ENCODE data around the gene CRB1.

Gene CRB1

DNA sequence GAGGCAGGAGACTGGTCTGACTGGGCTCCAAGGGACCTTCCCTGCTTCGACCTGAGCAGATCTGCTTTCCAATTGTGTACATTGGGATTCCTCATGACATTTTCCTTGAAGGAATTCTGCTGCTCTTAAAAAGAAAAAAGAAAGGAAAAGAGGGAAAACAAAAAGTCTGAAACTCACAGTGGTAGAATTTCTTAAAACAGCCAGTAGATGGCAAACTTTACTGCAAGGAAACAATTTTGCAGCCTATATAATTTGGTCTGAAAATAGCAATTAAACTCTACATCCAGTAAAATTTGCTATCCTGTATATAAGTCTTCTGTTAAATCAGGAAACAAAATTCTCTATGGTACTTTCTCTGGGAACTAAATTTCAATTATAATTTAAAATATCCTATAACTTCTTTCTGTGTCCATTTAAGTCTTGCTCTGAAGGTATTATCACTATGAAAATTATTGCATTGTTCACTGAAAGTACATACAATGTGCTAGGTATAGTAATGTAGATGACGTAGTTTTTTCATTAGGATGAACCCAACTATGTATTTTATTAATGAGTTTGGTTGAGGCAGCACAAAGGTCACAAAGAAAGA lies 59.8 kb downstream of the CRB1 start:
- no peaks in the 10 kb centered on the region for H3K9me3 ChIP-seq (ENCODE audit: control insufficient read depth, insufficient read depth, low read length)
- H3K4me1 ChIP-seq (ENCODE audit: control insufficient read depth, insufficient read depth, low read length), result no peaks in the 10 kb centered on the region
- no peaks in the 10 kb centered on the region for H3K27me3 ChIP-seq (ENCODE audit: control insufficient read depth, insufficient read depth, low read length)
- no peaks in the 10 kb centered on the region for H3K36me3 ChIP-seq (ENCODE audit: control insufficient read depth, insufficient read depth, low read length)
- no peak overlapping the region for H3K4me3 ChIP-seq (ENCODE audit: low read depth, low read length)
- no peak overlapping the region for H3K9ac ChIP-seq (ENCODE audit: low read depth, low read length)

DNA sequence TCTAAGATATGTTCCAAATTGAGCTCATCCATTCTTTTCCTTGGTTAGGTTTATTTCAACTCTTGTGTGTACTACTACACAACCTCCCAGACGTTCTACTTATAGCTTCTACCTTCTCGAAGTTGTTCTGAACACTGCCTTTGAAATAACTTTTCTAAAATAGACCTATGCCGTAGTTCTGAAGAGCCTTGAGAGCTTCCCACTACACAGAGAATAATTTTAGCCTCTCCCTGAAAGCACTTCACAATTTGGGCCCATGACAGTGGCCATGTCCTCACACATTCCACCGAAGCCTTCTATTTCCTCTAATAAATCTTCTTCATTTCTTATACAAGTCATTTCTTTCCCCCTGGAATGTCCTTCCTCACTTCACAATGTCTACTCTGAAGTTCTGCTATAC lies 62.2 kb downstream of the CRB1 start:
- no peaks in the 10 kb centered on the region for H3K9me3 ChIP-seq (ENCODE audit: control insufficient read depth, insufficient read depth, low read length)
- H3K27me3 ChIP-seq (ENCODE audit: control insufficient read depth, insufficient read depth, low read length), result no peaks in the 10 kb centered on the region
- no peak overlapping the region for H3K9ac ChIP-seq (ENCODE audit: low read depth, low read length)
- H3K4me3 ChIP-seq (ENCODE audit: low read depth, low read length), result no peak overlapping the region
- H3K4me1 ChIP-seq (ENCODE audit: control insufficient read depth, insufficient read depth, low read length), result no peaks in the 10 kb centered on the region
- H3K36me3 ChIP-seq (ENCODE audit: control insufficient read depth, insufficient read depth, low read length), result no peaks in the 10 kb centered on the region

DNA sequence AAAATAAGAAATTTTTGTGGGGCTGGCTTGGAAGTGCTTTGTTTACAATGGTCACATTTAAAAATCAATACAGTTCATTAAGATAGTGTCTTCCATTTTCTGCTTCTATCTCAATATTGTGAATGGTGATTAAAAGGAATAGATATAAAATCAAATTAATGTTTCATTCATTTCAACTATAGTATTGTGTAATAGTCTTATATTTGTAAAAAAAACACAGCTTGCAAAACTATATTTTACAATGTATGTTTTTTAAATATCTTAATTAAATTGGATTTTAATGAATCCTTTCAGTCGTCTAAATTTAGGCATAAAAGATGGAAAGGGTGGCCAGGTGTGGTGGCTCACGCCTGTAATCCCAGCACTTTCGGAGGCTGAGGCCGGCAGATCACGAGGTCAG lies 63.5 kb downstream of the CRB1 start:
- no peak overlapping the region for H3K4me3 ChIP-seq (ENCODE audit: low read depth, low read length)
- H3K9me3 ChIP-seq (ENCODE audit: control insufficient read depth, insufficient read depth, low read length), result no peaks in the 10 kb centered on the region
- H3K4me1 ChIP-seq (ENCODE audit: control insufficient read depth, insufficient read depth, low read length), result no peaks in the 10 kb centered on the region
- H3K36me3 ChIP-seq (ENCODE audit: control insufficient read depth, insufficient read depth, low read length), result no peaks in the 10 kb centered on the region
- no peak overlapping the region for H3K9ac ChIP-seq (ENCODE audit: low read depth, low read length)
- no peaks in the 10 kb centered on the region for H3K27me3 ChIP-seq (ENCODE audit: control insufficient read depth, insufficient read depth, low read length)

DNA sequence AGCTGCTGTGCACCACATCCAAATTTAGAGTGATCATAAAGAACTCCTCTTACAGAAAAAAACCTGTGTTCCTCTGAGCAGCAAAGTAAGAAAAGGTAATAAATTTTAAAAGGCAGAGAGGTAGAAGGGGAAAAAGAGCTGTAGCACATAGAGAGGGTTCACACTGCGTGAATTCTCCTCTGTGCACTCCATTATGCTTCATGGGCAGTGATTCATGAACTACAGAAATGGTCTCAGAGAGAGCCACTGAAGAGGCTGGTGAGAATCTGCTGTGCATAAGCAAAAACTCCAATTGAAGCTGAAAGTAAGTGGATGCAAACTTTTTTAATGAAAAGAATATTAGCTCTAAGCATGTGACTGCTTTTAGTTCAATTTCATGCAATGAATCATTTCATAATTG lies 65.0 kb downstream of the CRB1 start:
- Histone ChIP-seq H3K9me3 (ENCODE audit: control insufficient read depth, insufficient read depth, low read length) (no peaks in the 10 kb centered on the region), H3K36me3 (ENCODE audit: control insufficient read depth, insufficient read depth, low read length) (no peaks in the 10 kb centered on the region), H3K4me1 (ENCODE audit: control insufficient read depth, insufficient read depth, low read length) (no peaks in the 10 kb centered on the region), H3K4me3 (ENCODE audit: low read depth, low read length) (no peak overlapping the region), H3K27me3 (ENCODE audit: control insufficient read depth, insufficient read depth, low read length) (no peaks in the 10 kb centered on the region), H3K9ac (ENCODE audit: low read depth, low read length) (no peak overlapping the region)

DNA sequence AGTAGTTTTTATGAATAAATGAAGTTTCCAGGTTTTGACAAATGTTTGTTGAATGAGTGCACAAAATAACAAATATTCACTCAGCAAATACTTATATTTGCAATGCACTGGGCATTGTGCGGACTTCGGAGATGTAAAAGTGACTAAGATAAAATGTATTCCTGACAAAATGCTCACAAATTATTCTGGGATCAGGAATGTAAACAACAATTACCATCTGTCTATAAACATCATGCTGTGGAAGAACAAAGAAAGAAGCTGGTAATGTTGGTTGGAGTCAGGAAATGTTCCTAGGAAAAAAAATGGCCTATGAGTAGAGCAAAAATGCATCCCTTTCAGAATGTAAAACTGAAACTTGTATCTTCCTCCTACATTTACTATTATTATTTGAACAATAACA lies 68.5 kb downstream of the CRB1 start:
- no peaks in the 10 kb centered on the region for H3K4me1 ChIP-seq (ENCODE audit: control insufficient read depth, insufficient read depth, low read length)
- no peaks in the 10 kb centered on the region for H3K9me3 ChIP-seq (ENCODE audit: control insufficient read depth, insufficient read depth, low read length)
- no peak overlapping the region for H3K9ac ChIP-seq (ENCODE audit: low read depth, low read length)
- no peaks in the 10 kb centered on the region for H3K27me3 ChIP-seq (ENCODE audit: control insufficient read depth, insufficient read depth, low read length)
- no peaks in the 10 kb centered on the region for H3K36me3 ChIP-seq (ENCODE audit: control insufficient read depth, insufficient read depth, low read length)
- H3K4me3 ChIP-seq (ENCODE audit: low read depth, low read length), result no peak overlapping the region

DNA sequence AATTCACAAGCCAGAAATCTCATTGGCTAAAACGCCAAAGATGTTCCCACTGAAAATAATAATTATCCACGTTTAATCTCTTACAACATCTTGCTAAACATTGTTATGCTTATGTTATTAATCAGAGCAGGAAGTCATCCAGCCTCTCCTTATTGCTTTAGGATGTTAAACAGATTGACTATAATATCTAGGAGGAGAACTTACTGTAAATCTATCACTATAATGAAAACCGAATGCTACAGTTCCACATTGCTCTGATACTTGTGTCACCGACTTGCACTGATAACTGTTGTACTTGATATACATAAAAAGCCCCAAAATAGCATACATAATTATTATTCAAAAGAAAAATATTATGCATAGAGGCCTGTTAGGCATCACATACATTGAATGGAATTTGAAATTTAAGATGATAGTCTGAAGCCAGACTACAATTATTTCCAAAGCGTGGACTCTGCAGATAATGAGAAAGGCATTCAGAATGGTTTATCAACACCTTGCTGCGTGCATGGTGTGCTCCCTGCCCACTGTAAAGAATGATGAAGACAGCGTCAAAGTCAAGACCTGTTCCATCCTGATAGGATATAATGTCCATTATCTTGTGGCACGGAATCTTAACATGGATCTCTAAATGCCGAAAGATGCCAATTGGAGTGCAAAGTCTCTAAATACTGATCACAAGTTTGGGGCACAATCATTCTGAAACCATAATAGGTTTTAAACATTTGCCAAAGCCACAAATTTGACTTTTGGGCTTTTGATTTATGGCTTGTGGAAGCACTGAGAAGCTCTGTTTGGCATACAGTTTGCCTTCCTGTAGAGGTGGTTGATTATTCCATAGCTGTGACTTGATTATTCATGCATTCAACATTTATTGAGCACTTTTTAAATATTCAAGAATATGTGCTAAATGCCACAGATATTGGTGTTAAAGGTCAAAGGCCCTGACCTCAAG lies 71.3 kb downstream of the CRB1 start:
- Histone ChIP-seq H3K9ac (ENCODE audit: low read depth, low read length) (no peak overlapping the region), H3K27me3 (ENCODE audit: control insufficient read depth, insufficient read depth, low read length) (no peaks in the 10 kb centered on the region), H3K9me3 (ENCODE audit: control insufficient read depth, insufficient read depth, low read length) (no peaks in the 10 kb centered on the region), H3K4me3 (ENCODE audit: low read depth, low read length) (no peak overlapping the region), H3K4me1 (ENCODE audit: control insufficient read depth, insufficient read depth, low read length) (no peaks in the 10 kb centered on the region), H3K36me3 (ENCODE audit: control insufficient read depth, insufficient read depth, low read length) (no peaks in the 10 kb centered on the region)

DNA sequence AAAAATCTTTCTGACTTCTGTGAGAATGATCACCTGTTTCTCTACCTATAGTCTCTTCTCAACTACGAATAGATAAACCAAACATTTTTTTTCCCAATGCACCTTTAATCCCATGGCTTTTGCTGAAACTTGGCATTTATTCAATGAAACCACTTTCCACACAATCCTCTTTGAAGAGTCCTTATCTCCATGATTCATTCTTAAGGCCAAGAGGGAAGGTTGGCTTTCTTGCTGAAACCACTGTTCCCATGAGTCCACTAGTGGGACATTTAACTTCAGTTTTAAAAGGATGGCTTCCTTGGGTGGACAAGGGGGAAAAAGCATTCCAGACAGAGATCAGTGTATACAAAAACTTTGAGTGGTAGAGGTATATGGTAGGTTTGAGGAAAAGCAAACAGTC lies 73.6 kb downstream of the CRB1 start:
- Histone ChIP-seq H3K27me3 (ENCODE audit: control insufficient read depth, insufficient read depth, low read length) (no peaks in the 10 kb centered on the region), H3K36me3 (ENCODE audit: control insufficient read depth, insufficient read depth, low read length) (no peaks in the 10 kb centered on the region), H3K9me3 (ENCODE audit: control insufficient read depth, insufficient read depth, low read length) (no peaks in the 10 kb centered on the region), H3K4me3 (ENCODE audit: low read depth, low read length) (no peak overlapping the region), H3K4me1 (ENCODE audit: control insufficient read depth, insufficient read depth, low read length) (no peaks in the 10 kb centered on the region), H3K9ac (ENCODE audit: low read depth, low read length) (no peak overlapping the region)

DNA sequence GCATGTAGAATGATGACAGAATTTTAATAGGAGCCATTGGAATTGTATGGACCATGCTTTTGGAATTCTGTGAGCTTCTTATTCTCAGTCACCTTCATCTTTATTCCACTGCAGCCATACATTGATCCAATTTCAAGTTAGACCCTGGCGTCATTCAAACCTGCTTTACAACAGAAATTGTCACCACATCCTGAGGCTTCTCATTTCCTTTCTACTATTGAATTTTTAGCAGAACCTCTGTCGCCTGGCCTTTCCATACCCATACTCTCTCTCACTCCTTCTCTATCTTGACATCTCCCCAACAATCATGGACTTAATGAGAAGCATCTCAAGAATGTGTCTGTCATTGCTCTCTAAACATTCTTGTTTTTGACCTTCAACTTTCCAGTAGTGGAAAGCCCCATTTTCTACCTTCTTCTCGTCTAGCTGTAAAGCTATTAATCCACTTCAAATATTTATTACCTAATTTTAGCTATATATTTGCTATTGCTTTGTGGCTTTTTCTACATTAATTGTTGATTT lies 74.1 kb downstream of the CRB1 start:
- no peaks in the 10 kb centered on the region for H3K9me3 ChIP-seq (ENCODE audit: control insufficient read depth, insufficient read depth, low read length)
- no peaks in the 10 kb centered on the region for H3K36me3 ChIP-seq (ENCODE audit: control insufficient read depth, insufficient read depth, low read length)
- H3K27me3 ChIP-seq (ENCODE audit: control insufficient read depth, insufficient read depth, low read length), result no peaks in the 10 kb centered on the region
- no peak overlapping the region for H3K9ac ChIP-seq (ENCODE audit: low read depth, low read length)
- no peak overlapping the region for H3K4me3 ChIP-seq (ENCODE audit: low read depth, low read length)
- no peaks in the 10 kb centered on the region for H3K4me1 ChIP-seq (ENCODE audit: control insufficient read depth, insufficient read depth, low read length)

DNA sequence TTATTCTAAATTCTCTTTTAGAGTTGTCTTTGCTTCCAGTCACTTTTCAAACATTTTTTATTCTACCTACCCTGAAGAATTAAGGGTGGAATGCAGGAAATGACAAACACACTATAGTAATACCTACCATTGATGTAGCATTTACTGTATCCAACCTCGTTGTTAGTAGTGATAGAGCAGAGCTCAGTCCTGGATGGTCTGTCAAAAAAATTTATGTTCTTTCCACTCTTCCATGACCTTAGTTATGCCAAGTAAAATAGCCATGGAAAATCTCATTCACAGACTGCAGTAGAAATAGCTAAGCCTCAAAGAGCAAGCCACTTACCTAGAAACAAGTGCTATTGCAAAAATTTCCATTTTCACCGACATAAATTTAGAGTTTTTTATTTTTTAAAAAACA lies 74.6 kb downstream of the CRB1 start:
- no peaks in the 10 kb centered on the region for H3K4me1 ChIP-seq (ENCODE audit: control insufficient read depth, insufficient read depth, low read length)
- no peaks in the 10 kb centered on the region for H3K36me3 ChIP-seq (ENCODE audit: control insufficient read depth, insufficient read depth, low read length)
- H3K9me3 ChIP-seq (ENCODE audit: control insufficient read depth, insufficient read depth, low read length), result no peaks in the 10 kb centered on the region
- no peak overlapping the region for H3K9ac ChIP-seq (ENCODE audit: low read depth, low read length)
- no peak overlapping the region for H3K4me3 ChIP-seq (ENCODE audit: low read depth, low read length)
- no peaks in the 10 kb centered on the region for H3K27me3 ChIP-seq (ENCODE audit: control insufficient read depth, insufficient read depth, low read length)

DNA sequence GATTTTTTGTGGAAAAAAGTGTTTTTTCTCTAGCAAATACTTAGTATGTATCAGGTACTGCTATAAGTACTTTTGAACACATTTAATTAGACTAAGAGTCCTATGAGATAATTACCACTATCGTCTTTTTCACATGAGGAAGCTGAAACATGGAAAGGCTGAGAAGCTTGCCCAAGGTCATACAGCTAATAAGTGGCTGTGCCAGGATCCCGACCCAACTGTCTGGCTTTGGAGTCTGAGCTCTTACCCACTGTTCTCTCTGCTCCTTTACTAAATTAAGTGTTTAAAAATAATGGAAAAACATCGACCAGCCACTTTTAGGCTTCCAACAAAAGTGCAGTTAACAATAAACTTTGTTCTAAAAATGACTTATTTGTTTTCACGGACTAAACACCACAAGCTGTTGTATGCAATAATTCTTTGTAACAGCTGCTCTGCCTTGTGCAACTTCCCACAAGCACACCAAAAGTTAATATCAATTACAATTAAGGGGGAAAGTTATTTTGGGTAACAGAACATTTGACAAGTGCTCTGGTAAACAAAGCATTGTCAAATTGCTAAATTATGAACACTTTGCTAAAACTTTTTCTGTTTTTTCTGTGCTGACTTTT lies 75.7 kb downstream of the CRB1 start:
- H3K4me3 ChIP-seq (ENCODE audit: low read depth, low read length), result no peak overlapping the region
- no peak overlapping the region for H3K9ac ChIP-seq (ENCODE audit: low read depth, low read length)
- no peaks in the 10 kb centered on the region for H3K9me3 ChIP-seq (ENCODE audit: control insufficient read depth, insufficient read depth, low read length)
- no peaks in the 10 kb centered on the region for H3K36me3 ChIP-seq (ENCODE audit: control insufficient read depth, insufficient read depth, low read length)
- no peaks in the 10 kb centered on the region for H3K4me1 ChIP-seq (ENCODE audit: control insufficient read depth, insufficient read depth, low read length)
- H3K27me3 ChIP-seq (ENCODE audit: control insufficient read depth, insufficient read depth, low read length), result no peaks in the 10 kb centered on the region

DNA sequence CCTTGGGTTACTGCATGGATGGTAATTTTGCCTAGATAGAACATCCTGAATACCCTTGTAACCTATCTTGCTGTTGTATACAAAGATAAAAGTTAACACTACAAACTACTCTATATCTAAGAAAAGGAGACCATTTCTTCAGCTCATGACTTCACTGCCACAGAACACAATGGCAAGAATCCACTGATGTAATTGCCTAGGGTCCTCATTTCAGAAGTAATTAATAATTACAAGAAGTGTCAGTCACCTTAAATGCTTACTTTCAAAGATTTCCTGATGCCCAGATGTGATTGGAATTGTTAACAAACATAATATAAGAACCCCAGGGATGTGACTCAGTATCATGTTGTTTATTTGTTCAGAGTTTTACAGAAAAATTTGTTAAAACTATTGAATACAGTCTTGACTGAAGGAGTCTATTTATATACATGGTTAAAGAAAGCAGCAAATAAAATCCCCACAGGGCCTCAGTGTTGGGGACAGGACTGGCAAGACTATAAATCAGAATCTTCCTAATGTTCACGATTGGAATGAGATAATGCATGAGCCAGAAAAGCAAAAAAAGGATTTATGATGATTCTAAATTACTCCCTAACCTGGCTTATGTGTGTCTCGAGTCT lies 83.9 kb downstream of the CRB1 start:
- Histone ChIP-seq H3K9me3 (ENCODE audit: control insufficient read depth, insufficient read depth, low read length) (no peaks in the 10 kb centered on the region), H3K36me3 (ENCODE audit: control insufficient read depth, insufficient read depth, low read length) (no peaks in the 10 kb centered on the region), H3K4me3 (ENCODE audit: low read depth, low read length) (no peak overlapping the region), H3K27me3 (ENCODE audit: control insufficient read depth, insufficient read depth, low read length) (no peaks in the 10 kb centered on the region), H3K4me1 (ENCODE audit: control insufficient read depth, insufficient read depth, low read length) (no peaks in the 10 kb centered on the region), H3K9ac (ENCODE audit: low read depth, low read length) (no peak overlapping the region)
